Measurements from ENCODE around the gene ST8SIA2.
"Not testable (repeated sequence)": the region's sequence is repeated elsewhere in the genome, so short reads cannot be mapped to it uniquely, and the experiment has no call there.

The ST8SIA2 gene

DNA sequence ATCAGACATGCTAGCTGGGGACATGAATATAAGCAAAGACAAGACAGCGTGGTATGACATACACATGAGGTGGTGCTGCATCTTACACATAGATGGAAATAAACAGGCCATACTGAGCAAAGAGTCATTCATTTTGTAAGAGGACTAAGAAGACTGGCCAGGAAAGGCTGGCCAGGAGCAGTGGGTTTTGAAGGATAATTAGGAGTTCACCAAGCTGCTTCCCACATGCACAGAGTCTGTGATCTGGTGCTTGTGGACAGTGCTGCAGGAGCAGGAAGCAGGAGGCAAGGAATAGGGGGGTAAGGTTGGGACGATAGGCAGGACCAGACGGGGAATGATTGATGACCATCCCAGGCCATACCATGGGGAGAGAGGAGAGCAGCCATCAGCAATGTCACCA, 41.5 kb downstream of the ST8SIA2 start:
- in situ Hi-C loops (cut with MboI; ENCODE audit: low sequenced_read_pairs) = no loop called here

DNA sequence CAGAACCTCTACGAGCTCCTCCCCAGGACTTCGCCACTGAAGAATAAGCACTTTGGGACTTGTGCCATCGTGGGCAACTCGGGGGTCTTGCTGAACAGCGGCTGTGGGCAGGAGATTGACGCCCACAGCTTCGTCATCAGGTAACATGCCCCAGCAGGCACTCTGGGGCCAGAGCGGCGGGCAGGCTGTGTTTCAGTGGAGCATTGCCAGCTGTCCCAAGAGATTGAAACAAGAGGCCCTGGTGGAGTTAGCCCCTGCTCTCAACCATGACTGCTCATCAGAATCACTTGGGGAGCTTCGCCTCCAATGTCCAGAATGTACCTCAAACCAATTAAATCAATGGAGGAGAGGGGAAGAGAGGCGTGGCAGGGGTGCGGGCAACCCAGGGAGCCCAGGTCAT, 44.8 kb downstream of the ST8SIA2 start:
- in situ Hi-C loops (cut with MboI; ENCODE audit: low sequenced_read_pairs) = no loop called here

DNA sequence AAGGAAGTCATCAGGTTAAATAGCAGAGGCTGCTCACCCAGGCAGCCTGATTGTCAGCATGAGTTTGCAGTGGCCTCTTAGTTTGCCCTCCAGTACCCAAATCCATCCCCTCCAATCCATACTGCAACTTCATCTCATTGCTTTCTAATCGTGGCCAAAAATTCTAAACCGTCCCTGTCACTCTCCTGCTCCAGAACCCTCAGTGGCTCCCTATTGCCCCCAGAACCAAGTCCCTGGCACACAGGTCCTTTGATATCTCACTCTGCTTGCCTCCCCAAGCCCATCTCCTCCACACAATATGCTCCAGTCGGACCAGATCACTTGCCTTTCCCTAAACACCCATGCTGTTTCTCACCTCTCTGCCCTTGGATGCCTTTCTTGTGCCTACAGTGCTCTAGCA, 49.7 kb downstream of the ST8SIA2 start:
- in situ Hi-C loops (cut with MboI; ENCODE audit: low sequenced_read_pairs) = no loop called here

DNA sequence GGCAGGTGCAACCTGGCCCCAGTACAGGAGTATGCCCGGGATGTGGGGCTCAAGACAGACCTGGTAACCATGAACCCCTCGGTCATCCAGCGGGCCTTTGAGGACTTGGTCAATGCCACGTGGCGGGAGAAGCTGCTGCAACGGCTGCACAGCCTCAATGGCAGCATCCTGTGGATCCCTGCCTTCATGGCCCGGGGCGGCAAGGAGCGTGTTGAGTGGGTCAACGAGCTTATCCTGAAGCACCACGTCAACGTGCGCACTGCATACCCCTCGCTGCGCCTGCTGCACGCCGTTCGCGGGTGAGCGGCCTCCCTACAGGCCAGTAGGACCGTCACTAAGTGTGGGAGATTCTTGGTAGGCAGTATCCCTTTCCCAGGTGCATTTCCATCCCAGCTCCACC, 51.0 kb downstream of the ST8SIA2 start:
- in situ Hi-C loops (cut with MboI; ENCODE audit: low sequenced_read_pairs) = no loop called here

GRCh38 chr15:92448370-92448769, 54.7 kb downstream of the ST8SIA2 start:
- in situ Hi-C loops (cut with MboI; ENCODE audit: low sequenced_read_pairs) = no loop called here

- in situ Hi-C loops (cut with MboI; ENCODE audit: low sequenced_read_pairs) = no loop called here
Observed at GRCh38 chr15:92449476-92449875, 55.8 kb downstream of the ST8SIA2 start.

DNA sequence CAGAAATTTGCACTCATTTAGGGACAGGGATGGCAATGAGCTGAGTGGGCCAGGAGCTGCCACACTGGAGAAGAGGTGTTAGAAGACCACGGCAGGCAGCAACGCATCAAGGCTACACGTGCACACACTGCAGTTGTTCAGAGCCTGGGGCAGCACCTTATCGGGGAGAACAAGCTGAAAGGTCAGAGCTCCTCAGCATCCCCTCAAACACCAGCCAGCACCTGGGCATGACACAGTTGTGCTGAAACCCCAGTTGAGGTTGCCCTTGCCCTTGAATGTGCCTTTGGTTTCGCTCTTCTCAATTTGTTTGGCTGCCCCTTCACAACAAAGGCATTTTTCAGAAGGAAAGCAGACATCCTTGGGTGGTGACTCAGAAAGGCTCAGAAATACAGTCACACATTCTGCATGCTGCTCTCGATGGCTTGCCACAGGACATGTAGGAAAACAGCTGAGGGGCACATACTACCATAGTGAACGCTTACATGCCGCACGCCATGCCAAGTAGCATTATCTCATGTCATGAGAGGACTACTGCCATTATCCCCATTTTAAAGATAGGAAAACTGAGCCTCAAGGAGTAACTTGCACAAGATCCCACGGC, 57.6 kb downstream of the ST8SIA2 start:
- in situ Hi-C loops (cut with MboI; ENCODE audit: low sequenced_read_pairs) = no loop called here

DNA sequence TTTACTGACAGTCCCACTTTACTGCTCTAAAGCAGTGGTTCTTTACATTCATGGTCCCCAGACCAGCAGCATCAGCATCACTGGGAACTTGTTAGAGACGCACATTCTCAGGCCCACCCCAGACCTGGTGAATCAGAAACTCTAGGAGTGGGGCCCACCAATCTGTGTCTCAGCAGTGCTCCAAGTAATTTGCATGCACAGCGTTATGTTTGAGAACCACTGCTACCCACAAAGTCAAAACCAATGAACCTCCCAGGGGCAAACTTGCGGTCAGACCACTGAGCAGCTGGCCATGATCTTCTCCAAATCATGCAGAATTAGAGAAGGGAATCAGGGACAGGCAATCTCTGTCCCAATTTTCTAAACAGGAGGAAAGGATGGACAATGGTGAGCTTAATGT, 58.5 kb downstream of the ST8SIA2 start:
- in situ Hi-C loops (cut with MboI; ENCODE audit: low sequenced_read_pairs) = no loop called here

DNA sequence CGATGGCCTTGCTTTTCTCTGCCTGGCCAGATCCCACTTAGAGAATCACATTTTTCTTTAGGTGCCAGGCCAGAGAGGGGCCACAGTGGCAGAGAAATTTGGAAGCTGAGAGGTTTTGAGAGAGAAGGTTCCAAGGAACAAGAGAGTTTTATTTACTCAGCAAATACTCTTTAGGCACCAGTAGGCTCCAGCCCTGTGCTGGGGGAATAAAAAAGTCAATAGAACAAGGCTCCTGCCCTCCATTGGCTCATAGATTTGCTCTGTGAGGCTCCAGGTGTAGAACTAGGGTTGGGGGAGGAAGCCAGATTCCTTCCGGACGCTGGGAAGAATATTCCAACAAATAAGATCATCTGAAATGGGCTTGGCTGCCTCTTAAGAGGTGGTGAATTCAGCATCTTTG, 59.9 kb downstream of the ST8SIA2 start:
- in situ Hi-C loops (cut with MboI; ENCODE audit: low sequenced_read_pairs) = no loop called here

GRCh38 chr15:92454555-92455105, 60.9 kb downstream of the ST8SIA2 start:
- in situ Hi-C loops (cut with MboI; ENCODE audit: low sequenced_read_pairs) = no loop called here

- in situ Hi-C loops (cut with MboI; ENCODE audit: low sequenced_read_pairs) = no loop called here
Observed at GRCh38 chr15:92455271-92455670, 61.6 kb downstream of the ST8SIA2 start.

- in situ Hi-C loops (cut with MboI; ENCODE audit: low sequenced_read_pairs) = no loop called here
Observed at GRCh38 chr15:92457471-92458041, 63.9 kb downstream of the ST8SIA2 start.

GRCh38 chr15:92460023-92460422, 66.3 kb downstream of the ST8SIA2 start:
- in situ Hi-C loops (cut with MboI; ENCODE audit: low sequenced_read_pairs) = no loop called here

GRCh38 chr15:92462424-92463125, 68.9 kb downstream of the ST8SIA2 start:
- in situ Hi-C loops (cut with MboI; ENCODE audit: low sequenced_read_pairs) = no loop called here

- in situ Hi-C loops (cut with MboI; ENCODE audit: low sequenced_read_pairs) = no loop called here
Observed at GRCh38 chr15:92463352-92463751, 69.7 kb downstream of the ST8SIA2 start.

- in situ Hi-C loops (cut with MboI; ENCODE audit: low sequenced_read_pairs) = no loop called here
Observed at GRCh38 chr15:92463826-92464225, 70.1 kb downstream of the ST8SIA2 start.

DNA sequence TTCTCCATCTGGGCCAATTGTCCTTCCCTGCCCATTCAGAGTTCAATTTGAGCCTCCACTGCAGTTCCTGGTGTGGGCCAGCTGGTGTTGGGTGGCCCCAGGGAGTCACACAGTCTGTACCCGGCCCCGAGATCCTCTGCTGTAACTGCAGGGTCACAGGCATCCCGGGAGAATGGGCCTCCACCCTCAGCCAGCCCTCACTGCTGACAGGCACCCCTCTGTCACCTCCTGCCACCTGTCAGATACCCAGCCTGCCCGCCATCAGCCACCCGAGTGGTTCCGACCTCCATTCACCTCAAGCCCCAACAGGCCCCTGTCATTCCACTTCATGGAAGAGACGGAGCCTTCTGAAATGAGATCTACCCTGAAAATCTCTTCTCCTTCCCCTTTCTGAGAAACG, 73.2 kb downstream of the ST8SIA2 start:
- in situ Hi-C loops (cut with MboI; ENCODE audit: low sequenced_read_pairs) = no loop called here

- in situ Hi-C loops (cut with MboI; ENCODE audit: low sequenced_read_pairs) = no loop called here
Observed at GRCh38 chr15:92467245-92467644, 73.6 kb downstream of the ST8SIA2 start.

DNA sequence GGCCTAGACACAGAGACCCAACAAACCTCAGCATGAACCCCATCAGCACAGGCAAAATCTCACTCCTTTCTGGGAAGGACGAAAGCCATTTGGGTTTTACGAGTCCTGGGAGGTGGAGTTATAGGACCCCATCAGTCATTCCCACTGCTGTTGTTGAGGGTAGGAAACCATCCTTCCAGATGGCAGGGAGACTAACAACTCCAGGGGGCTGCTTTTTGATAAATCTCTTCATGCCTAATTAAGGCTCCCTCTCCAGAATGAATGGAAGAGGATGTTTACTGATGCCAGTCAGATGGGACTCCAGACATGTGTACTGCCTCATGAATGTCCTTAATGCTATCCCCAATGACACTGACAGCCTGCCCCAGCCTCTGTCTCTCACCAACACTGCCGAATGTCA, 75.3 kb downstream of the ST8SIA2 start:
- in situ Hi-C loops (cut with MboI; ENCODE audit: low sequenced_read_pairs) = no loop called here

GRCh38 chr15:92471288-92471687, 77.6 kb downstream of the ST8SIA2 start:
- in situ Hi-C loops (cut with MboI; ENCODE audit: low sequenced_read_pairs) = no loop called here

DNA sequence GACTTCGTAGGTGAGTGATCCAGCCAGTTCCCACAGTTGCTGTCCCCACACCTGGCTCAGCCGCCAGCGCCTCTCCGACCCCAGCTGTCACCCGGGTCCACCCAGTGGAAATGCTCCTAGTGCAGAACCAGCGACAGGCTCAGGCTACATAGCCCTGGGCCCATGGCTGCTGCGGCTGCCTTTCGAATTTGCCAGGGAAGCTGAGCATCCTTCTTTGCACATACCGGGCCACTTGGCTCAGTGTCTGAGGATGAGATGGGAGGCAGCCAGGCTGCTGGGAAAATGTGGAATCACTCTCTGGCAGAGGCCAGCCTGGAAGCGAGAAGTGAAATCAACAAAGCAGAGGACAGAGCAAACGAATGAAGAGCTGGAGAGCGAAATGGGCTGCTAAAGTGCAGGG, 80.1 kb downstream of the ST8SIA2 start:
- in situ Hi-C loops (cut with MboI; ENCODE audit: low sequenced_read_pairs) = no loop called here

DNA sequence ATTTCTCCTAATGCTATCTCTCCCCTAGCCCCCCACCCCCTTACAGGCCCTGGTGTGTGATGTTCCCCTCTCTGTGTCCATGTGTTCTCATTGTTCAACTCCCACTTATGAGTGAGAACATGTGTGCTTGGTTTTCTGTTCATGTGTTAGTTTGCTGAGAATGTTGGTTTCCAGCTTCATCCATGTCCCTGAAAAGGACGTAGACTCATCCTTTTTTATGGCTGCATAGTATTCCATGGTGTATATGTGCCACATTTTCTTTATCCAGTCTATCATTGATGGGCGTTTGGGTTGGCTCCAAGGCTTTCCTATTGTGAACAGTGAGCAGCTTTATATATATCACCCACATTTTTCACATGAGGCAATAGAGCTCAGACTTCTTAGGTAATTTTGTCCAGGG, 86.0 kb downstream of the ST8SIA2 start:
- in situ Hi-C loops (cut with MboI; ENCODE audit: low sequenced_read_pairs) = not testable (repeated sequence)

Data from HL-60/S4 (cell line).